Activated CD8-positive, alpha-beta T cell treated with anti-CD3 and anti-CD28 coated beads for 36 hours (primary cell): ENCODE measurements around the gene NT5C. TPM values are rescaled to one million over a fixed set of nuclear protein-coding genes. Genes with fewer than 3 reads are reported as not detected.

Source experiments
- ATAC-seq: fragments of 200-7000 bp; cut with Tn5 transposase; one replicate; pipeline ENCODE4 v1.10.0; 2021; ENCODE audit warnings: mild to moderate bottlenecking, moderate library complexity
- CTCF ChIA-PET: fragments of 350-600 bp; sonication (Branson Sonifier 250); formaldehyde crosslinking; loops from one replicate; lab custom pipeline; 2021; ENCODE audit warnings: antibody characterized with exemption; lab: Charles Lee
- POLR2A ChIA-PET: fragments of 350-600 bp; sonication (Branson Sonifier 250); formaldehyde crosslinking; loops from one replicate; lab custom pipeline; 2021; ENCODE audit warnings: antibody characterized with exemption; lab: Charles Lee
- DNase-seq: peaks from one replicate; pipeline ENCODE4 v3.0.0-alpha.2; 2020
- H3K27ac Mint-ChIP-seq: one replicate; pipeline ENCODE4 v1.8.0; 2021; ENCODE audit warnings: mild to moderate bottlenecking, mixed read lengths
- H3K27me3 Mint-ChIP-seq: one replicate; pipeline ENCODE4 v1.8.0; 2021; ENCODE audit warnings: mixed read lengths
- H3K36me3 Mint-ChIP-seq: one replicate; pipeline ENCODE4 v1.8.0; 2021; ENCODE audit warnings: low read depth, mixed read lengths
- H3K4me1 Mint-ChIP-seq: one replicate; pipeline ENCODE4 v1.8.0; 2021; ENCODE audit warnings: low read depth, mixed read lengths
- H3K4me3 Mint-ChIP-seq: one replicate; pipeline ENCODE4 v1.8.0; 2021; ENCODE audit warnings: mild to moderate bottlenecking, moderate library complexity, mixed read lengths
- H3K9me3 Mint-ChIP-seq: one replicate; pipeline ENCODE4 v1.8.0; 2021; ENCODE audit warnings: mixed read lengths
- CTCF ChIP-seq: fragments of 200-600 bp; IDR thresholded peaks from one replicate; pipeline ENCODE4 v1.8.0; 2022; ENCODE audit warnings: antibody characterized with exemption, mild to moderate bottlenecking
- intact Hi-C: fragments of 100-400 bp; cut with micrococcal nuclease; formaldehyde crosslinking; loops from one replicate; pipeline ENCODE4 v1.10.0; 2022
- total RNA-seq, 2 experiments: library from RNA; stranded (reverse); gene quantifications; one replicate each; pipeline ENCODE4 v1.2.3, GENCODE V29; 2021

The NT5C gene
- total RNA-seq, 2 experiments from 2014 or later = 66.1 to 68.1 TPM

GRCh38 chr17:75091855-75092327, 39.7 kb downstream of the NT5C start:
- H3K36me3 Mint-ChIP-seq = no peaks in the 10 kb centered on the region
- peaks cover 12% of the 10 kb centered on the region for H3K4me1 Mint-ChIP-seq

GRCh38 chr17:75090871-75091854, 40.4 kb downstream of the NT5C start:
- TF ChIP-seq CTCF = no peak
- ATAC-seq (no peak), DNase-seq (no peak)
- no peaks in the 10 kb centered on the region for H3K27me3 Mint-ChIP-seq
- no peaks in the 10 kb centered on the region for H3K36me3 Mint-ChIP-seq
- ChIA-PET POLR2A (interaction anchor here (1.1 to 1.3 kb wide), 2 partner anchors 30 to 78 kb away, joined by 3 read pairs; partner anchors contain the start of gene MRPL58), CTCF (interaction anchor here (0.6 to 1.5 kb wide), 5 partner anchors 10 to 129 kb away, joined by 3 to 5 read pairs (median 3); no protein-coding TSS in a partner anchor)
- H3K4me3 Mint-ChIP-seq = no peak overlapping the region
- H3K9me3 Mint-ChIP-seq = no peaks in the 10 kb centered on the region
- H3K27ac Mint-ChIP-seq = no peak overlapping the region
- intact Hi-C loops = no loop called here
- H3K4me1 Mint-ChIP-seq = peaks cover 16% of the 10 kb centered on the region

More at GRCh38 chr17:75091855-75092327, 39.7 kb downstream of the NT5C start:
- H3K4me3 Mint-ChIP-seq = no peak overlapping the region
- no peak for TF ChIP-seq CTCF
- ChIA-PET CTCF (interaction anchor here (0.6 to 1.5 kb wide), 6 partner anchors 9 to 130 kb away, joined by 3 to 5 read pairs (median 3); no protein-coding TSS in a partner anchor), POLR2A (interaction anchor here (1.1 kb wide), 1 partner anchor 79 kb away, joined by 3 read pairs; the partner anchor contains the start of gene MRPL58)
- DNase-seq (no peak), ATAC-seq (no peak)
- no peaks in the 10 kb centered on the region for H3K9me3 Mint-ChIP-seq
- no peak overlapping the region for H3K27ac Mint-ChIP-seq
- intact Hi-C loops = no loop called here
- no peaks in the 10 kb centered on the region for H3K27me3 Mint-ChIP-seq

GRCh38 chr17:75088465-75089417, 42.8 kb downstream of the NT5C start:
- peaks cover 23% of the 10 kb centered on the region for H3K4me1 Mint-ChIP-seq
- intact Hi-C loops = no loop called here
- no peak overlapping the region for H3K27ac Mint-ChIP-seq
- H3K9me3 Mint-ChIP-seq = no peaks in the 10 kb centered on the region
- H3K36me3 Mint-ChIP-seq = no peaks in the 10 kb centered on the region
- DNase-seq (no peak), ATAC-seq (peak; percentile 48)
- POLR2A ChIA-PET = interaction anchor here (0.6 to 1.3 kb wide), 9 partner anchors 9 to 42 kb away, joined by 3 to 8 read pairs (median 3); partner anchors contain the start of gene ARMC7
- TF ChIP-seq CTCF = no peak
- CTCF ChIA-PET = interaction anchor here (1.1 to 3.0 kb wide), 6 partner anchors 10 to 127 kb away, joined by 3 to 15 read pairs (median 6); no protein-coding TSS in a partner anchor
- no peaks in the 10 kb centered on the region for H3K27me3 Mint-ChIP-seq
- H3K4me3 Mint-ChIP-seq = peak overlapping the region; percentile 66

GRCh38 chr17:75087558-75088453, 43.7 kb downstream of the NT5C start, which contains the start of gene SLC16A5:
SLC16A5 (plus strand) TSS chr17:75087954; CDS start chr17:75093637, 5,683 bp downstream.
- TF ChIP-seq CTCF = no peak
- ChIA-PET POLR2A (interaction anchor here (0.8 to 1.3 kb wide), 8 partner anchors 9 to 172 kb away, joined by 3 to 8 read pairs (median 4); partner anchors contain the start of genes ARMC7 and MRPL58), CTCF (interaction anchor here (1.0 to 3.0 kb wide), 9 partner anchors 9 to 127 kb away, joined by 3 to 15 read pairs (median 4); no protein-coding TSS in a partner anchor)
- peak; percentile 48 for DNase-seq
- H3K9me3 Mint-ChIP-seq = no peaks in the 10 kb centered on the region
- intact Hi-C loops = no loop called here
- peak; percentile 50 for ATAC-seq
- no peaks in the 10 kb centered on the region for H3K27me3 Mint-ChIP-seq
- peak within 1 kb of the TSS; percentile 42 for H3K27ac Mint-ChIP-seq
- peak within 1 kb of the TSS; percentile 66 for H3K4me3 Mint-ChIP-seq
- peaks cover 24% of the 10 kb centered on the region for H3K4me1 Mint-ChIP-seq
- H3K36me3 Mint-ChIP-seq = no peaks in the 10 kb centered on the region
